Measurements from ENCODE around the gene SPOCK1. TPM values are rescaled to one million over a fixed set of nuclear protein-coding genes. Genes with fewer than 3 reads are reported as not detected.
A peak's percentile ranks its signal among the peaks of the same experiment; 100 is the strongest.

The SPOCK1 gene
- total RNA-seq, 1 experiment from 2014 or later, result 10.9 TPM

DNA sequence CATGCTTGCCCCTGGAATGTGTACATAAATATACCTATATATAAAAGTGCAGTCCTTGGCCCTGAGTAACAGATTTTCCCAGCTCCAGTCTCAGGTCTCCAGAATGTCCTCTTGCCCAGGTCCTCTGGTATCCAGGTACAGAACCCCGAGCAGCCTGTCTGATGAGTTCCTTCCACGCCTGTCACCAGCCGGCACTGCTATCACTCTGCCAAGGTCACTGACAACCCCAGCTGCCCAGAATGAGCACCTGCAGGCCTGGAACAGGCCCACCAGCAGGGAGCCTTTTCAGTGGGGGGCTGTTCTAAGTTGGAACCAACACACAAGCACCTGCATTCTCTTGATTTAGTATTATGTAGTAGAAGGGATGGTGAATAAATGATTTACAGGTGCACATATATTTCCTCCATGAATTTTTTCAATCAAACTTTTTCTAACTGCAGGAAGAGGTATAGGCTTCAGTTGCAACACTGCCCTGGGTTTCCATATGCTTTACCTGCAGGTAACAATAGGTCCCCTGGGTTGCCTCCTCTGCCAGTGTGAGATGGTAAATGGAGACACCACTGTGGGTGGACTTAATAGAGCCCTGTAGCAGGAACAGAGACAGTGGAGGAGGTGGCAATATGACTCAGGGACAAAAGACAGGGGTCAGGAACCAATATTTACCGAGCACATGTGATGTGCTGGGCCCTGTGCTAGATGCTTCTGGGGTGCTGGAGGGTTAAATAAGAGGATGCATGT, 291.9 kb downstream of the SPOCK1 start:
- no peak overlapping the region for H2BK5ac ChIP-seq (ENCODE audit: insufficient read length, low read length)
- no peak overlapping the region for H2BK15ac ChIP-seq (ENCODE audit: low read depth, low read length)
- no peak overlapping the region for H2AFZ ChIP-seq (ENCODE audit: low read length)
- no peak overlapping the region for H4K5ac ChIP-seq (ENCODE audit: insufficient read length, low read depth, low read length)
- no peak overlapping the region for H2BK12ac ChIP-seq (ENCODE audit: insufficient read length, low read depth, low read length)
- no peaks in the 10 kb centered on the region for H3K27me3 ChIP-seq (ENCODE audit: insufficient read depth, low read length)
- H3K9ac ChIP-seq (ENCODE audit: extremely low read depth, insufficient read length, low read length), result no peak overlapping the region
- no peak overlapping the region for H4K8ac ChIP-seq (replicated peaks; ENCODE audit: insufficient read length, low read depth, low read length)
- no peak overlapping the region for H3K18ac ChIP-seq (ENCODE audit: insufficient read length, low read depth, low read length)
- no peak overlapping the region for H2AK5ac ChIP-seq (ENCODE audit: insufficient read length, low read length)
- Mint-ChIP-seq H3K36me3 (ENCODE audit: insufficient read depth in 1 of 3, low read depth in 3 of 3) (no peaks in the 10 kb centered on the region), H3K4me3 (no peak overlapping the region), H3K4me1 (peaks cover 10 to 21% of the 10 kb centered on the region in 2 experiments), H3K27me3 (ENCODE audit: low read depth) (peaks cover 3% of the 10 kb centered on the region), H3K27ac (peak overlapping the region in 1 of 3 experiments; percentile 11; a peak in 1 of 7 replicates), H3K9me3 (no peaks in the 10 kb centered on the region)
- H4K91ac ChIP-seq (ENCODE audit: insufficient read length, low read depth, low read length), result no peak overlapping the region
- no peak overlapping the region for H3K23ac ChIP-seq (ENCODE audit: insufficient read length, low read depth, low read length)
- no peak overlapping the region for H3K56ac ChIP-seq (ENCODE audit: insufficient read length, low read depth, low read length)
- no peak overlapping the region for H3K4ac ChIP-seq (ENCODE audit: low read depth, low read length)
- no peak overlapping the region for H3T11ph ChIP-seq (ENCODE audit: low read length)
- no peaks in the 10 kb centered on the region for H3K79me2 ChIP-seq (ENCODE audit: insufficient read depth, low read length)
- no CpG with 5 or more reads among the region's 4 CpGs for WGBS (ENCODE audit: extremely low coverage, insufficient read length, low lambda C conversion rate)
- H3K23me2 ChIP-seq (ENCODE audit: insufficient read length, low read depth, low read length, poor library complexity, severe bottlenecking), result no peaks in the 10 kb centered on the region
- H3K14ac ChIP-seq (ENCODE audit: insufficient read depth, low read length), result no peak overlapping the region
- H3K9me3 ChIP-seq (ENCODE audit: control insufficient read depth, low read depth, low read length), result no peaks in the 10 kb centered on the region
- no peak overlapping the region for H3K4me2 ChIP-seq (ENCODE audit: insufficient read depth, insufficient read length, low read length)
- no peak overlapping the region for H2BK120ac ChIP-seq (ENCODE audit: low read depth, low read length, poor library complexity, severe bottlenecking)
- no peaks in the 10 kb centered on the region for H4K20me1 ChIP-seq (ENCODE audit: control insufficient read depth, insufficient read depth, insufficient read length)
- H2BK20ac ChIP-seq (ENCODE audit: low read depth, low read length, poor library complexity, severe bottlenecking), result no peak overlapping the region
- TF ChIP-seq, protein P1, sequence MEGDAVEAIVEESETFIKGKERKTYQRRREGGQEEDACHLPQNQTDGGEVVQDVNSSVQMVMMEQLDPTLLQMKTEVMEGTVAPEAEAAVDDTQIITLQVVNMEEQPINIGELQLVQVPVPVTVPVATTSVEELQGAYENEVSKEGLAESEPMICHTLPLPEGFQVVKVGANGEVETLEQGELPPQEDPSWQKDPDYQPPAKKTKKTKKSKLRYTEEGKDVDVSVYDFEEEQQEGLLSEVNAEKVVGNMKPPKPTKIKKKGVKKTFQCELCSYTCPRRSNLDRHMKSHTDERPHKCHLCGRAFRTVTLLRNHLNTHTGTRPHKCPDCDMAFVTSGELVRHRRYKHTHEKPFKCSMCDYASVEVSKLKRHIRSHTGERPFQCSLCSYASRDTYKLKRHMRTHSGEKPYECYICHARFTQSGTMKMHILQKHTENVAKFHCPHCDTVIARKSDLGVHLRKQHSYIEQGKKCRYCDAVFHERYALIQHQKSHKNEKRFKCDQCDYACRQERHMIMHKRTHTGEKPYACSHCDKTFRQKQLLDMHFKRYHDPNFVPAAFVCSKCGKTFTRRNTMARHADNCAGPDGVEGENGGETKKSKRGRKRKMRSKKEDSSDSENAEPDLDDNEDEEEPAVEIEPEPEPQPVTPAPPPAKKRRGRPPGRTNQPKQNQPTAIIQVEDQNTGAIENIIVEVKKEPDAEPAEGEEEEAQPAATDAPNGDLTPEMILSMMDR (conservative IDR thresholded peaks at IDR 0.05), result no peak
- no peak for DNase-seq
- H3K4me1 ChIP-seq (ENCODE audit: insufficient read depth, low read length), result no peaks in the 10 kb centered on the region; the same call in 1 of the 2 replicates
- no peak overlapping the region for H3K27ac ChIP-seq (ENCODE audit: insufficient read length, low read depth, low read length)
- no peaks in the 10 kb centered on the region for H3K79me1 ChIP-seq (ENCODE audit: insufficient read depth, low read depth, low read length, poor library complexity, severe bottlenecking)

All from H9 (cell line).